Measurements from ENCODE around the gene LRRC19.

LRRC19 gene

DNA sequence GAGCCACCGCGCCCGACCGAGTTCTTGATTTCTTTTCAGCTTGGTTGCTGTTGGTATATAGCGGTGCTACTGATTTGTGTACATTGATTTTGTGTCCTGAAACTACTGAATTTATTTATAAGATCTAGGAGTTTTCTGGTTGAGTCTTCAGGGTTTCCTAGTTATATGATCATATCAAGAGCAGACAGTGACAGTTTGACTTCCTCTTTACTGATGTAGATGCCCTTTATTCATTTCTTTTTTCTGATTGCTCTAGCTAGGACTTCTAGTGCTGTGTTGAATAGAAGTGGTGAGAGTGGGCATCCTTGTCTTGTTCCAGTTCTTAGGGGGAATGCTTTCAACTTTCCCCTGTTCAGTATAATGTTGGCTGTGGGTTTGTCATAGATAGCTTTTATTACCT lies 17.4 kb upstream of the LRRC19 start:
- no peak for DNase-seq (ENCODE audit: extremely low read depth, insufficient read length)
- TF ChIP-seq, protein P1, sequence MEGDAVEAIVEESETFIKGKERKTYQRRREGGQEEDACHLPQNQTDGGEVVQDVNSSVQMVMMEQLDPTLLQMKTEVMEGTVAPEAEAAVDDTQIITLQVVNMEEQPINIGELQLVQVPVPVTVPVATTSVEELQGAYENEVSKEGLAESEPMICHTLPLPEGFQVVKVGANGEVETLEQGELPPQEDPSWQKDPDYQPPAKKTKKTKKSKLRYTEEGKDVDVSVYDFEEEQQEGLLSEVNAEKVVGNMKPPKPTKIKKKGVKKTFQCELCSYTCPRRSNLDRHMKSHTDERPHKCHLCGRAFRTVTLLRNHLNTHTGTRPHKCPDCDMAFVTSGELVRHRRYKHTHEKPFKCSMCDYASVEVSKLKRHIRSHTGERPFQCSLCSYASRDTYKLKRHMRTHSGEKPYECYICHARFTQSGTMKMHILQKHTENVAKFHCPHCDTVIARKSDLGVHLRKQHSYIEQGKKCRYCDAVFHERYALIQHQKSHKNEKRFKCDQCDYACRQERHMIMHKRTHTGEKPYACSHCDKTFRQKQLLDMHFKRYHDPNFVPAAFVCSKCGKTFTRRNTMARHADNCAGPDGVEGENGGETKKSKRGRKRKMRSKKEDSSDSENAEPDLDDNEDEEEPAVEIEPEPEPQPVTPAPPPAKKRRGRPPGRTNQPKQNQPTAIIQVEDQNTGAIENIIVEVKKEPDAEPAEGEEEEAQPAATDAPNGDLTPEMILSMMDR (IDR thresholded peaks at IDR 0.05; ENCODE audit: insufficient read depth, low read length, poor library complexity, severe bottlenecking): no peak

DNA sequence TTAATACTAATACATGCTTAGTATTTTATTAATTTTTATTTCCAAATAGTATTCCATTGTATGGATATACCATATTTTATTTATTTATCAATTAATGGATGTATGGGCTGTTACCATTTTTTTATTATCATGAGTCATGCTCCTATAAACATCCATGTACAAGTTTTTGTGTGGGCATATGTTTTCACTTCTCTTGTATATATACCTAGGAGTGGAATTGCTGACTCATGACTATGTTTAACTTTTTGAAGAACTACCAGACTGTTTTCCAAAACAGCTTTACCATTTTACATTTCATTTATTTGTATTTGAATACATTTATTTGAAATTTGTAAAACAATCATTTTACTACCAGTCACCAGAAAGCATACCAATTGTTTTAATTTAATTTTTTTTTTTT lies 14.1 kb upstream of the LRRC19 start:
- TF ChIP-seq, protein P1 (IDR thresholded peaks at IDR 0.05; ENCODE audit: insufficient read depth, low read length, poor library complexity, severe bottlenecking): no peak
- H3K27me3 ChIP-seq (replicated peaks; ENCODE audit: control insufficient read depth, insufficient read depth, low read length): no peaks in the 10 kb centered on the region
- no peak for DNase-seq (ENCODE audit: extremely low read depth, insufficient read length)
- no peaks in the 10 kb centered on the region; the same call in 1 of the 2 replicates for H3K36me3 ChIP-seq (ENCODE audit: control insufficient read depth, insufficient read depth, low read length)
- H3K4me3 ChIP-seq (replicated peaks; ENCODE audit: low read depth, low read length): no peak overlapping the region

More for the DNA sequence above, 17.4 kb upstream of the LRRC19 start:
- Histone ChIP-seq H3K27me3 (replicated peaks; ENCODE audit: control insufficient read depth, insufficient read depth, low read length) (no peaks in the 10 kb centered on the region), H3K36me3 (ENCODE audit: control insufficient read depth, insufficient read depth, low read length) (no peaks in the 10 kb centered on the region; the same call in 1 of the 2 replicates), H3K4me3 (replicated peaks; ENCODE audit: low read depth, low read length) (no peak overlapping the region)

DNA sequence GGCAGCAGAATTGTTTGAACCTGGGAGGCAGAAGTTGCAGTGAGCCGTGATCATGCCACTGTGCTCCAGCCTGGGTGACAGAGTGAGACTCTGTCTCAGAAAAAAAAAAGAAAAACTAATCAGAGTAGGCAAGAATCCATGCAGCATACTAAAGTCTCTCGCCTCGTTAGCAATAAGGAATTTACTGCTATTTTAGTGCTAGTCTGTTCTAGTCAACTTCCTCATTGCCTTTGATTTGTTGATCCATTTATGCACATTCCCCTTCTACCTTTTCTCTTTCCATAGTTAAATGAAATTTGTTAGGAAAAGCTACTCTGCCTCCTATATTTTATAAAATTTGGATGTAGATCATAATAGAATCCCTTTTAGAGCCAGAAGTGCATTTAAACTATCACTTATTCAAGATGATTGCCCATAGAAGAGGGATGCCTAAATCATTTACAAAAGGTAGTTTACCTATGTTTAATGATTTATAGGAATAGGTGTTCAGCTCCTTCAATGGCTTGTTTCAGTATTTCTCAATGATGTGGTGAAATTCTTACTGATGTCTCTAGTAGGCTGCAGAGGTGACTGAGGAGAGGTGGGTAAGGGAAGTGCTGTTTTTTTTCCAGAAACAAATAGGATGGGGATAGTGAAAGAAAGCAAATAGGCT lies 1.9 kb downstream of the LRRC19 start:
- no peaks in the 10 kb centered on the region for H3K36me3 ChIP-seq (ENCODE audit: control insufficient read depth, insufficient read depth, low read length)

DNA sequence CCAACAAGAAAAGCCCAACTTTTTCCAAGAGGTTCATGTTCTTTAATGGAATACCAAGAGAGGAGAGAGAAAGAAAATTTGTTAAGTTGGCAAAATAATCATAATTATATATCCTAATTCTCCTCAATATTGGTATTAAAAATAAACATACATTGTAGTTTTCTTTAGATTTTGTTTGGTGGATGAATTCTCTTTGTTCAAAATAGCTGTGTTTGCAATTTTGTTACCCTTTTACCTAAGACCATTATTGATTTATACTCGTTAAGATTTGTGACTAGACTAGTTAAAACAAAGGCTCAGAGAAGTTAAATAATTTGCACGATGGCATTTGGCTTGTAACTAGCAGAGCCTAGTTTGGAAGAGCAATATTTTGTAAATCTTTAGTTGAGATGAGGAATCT lies 9.7 kb downstream of the LRRC19 start:
- no peak overlapping the region for H3K4me3 ChIP-seq (replicated peaks; ENCODE audit: low read depth, low read length)
- no peaks in the 10 kb centered on the region for H3K36me3 ChIP-seq (ENCODE audit: control insufficient read depth, insufficient read depth, low read length)
- DNase-seq (ENCODE audit: extremely low read depth, insufficient read length): no peak
- no peaks in the 10 kb centered on the region for H3K27me3 ChIP-seq (replicated peaks; ENCODE audit: control insufficient read depth, insufficient read depth, low read length)
- TF ChIP-seq, protein P1 (IDR thresholded peaks at IDR 0.05; ENCODE audit: insufficient read depth, low read length, poor library complexity, severe bottlenecking): no peak

More for the DNA sequence above, 1.9 kb downstream of the LRRC19 start:
- DNase-seq (ENCODE audit: extremely low read depth, insufficient read length): no peak
- TF ChIP-seq, protein P1 (IDR thresholded peaks at IDR 0.05; ENCODE audit: insufficient read depth, low read length, poor library complexity, severe bottlenecking): no peak
- Histone ChIP-seq H3K4me3 (replicated peaks; ENCODE audit: low read depth, low read length) (no peak overlapping the region), H3K27me3 (replicated peaks; ENCODE audit: control insufficient read depth, insufficient read depth, low read length) (no peaks in the 10 kb centered on the region)

DNA sequence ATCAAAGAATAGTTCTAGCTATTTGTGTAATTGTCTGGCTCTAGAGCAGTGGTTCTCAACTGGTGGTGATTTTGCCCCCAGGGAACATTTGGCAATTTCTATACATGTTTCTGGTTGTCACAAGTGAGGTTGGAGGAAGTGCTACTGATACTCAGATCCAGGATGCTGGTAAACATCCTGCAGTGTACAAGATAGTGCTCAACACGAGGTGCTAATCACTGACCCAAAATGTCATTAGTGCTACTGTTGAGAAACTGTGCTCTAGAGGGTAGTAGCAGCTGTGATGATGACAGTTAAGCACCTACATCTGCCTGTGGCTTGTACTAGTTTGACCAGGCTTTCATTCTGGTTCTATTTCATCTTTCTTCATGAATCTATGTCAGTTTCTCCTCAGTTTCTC lies 22.1 kb downstream of the LRRC19 start:
- H3K27me3 ChIP-seq (replicated peaks; ENCODE audit: control insufficient read depth, insufficient read depth, low read length): no peaks in the 10 kb centered on the region
- TF ChIP-seq, protein P1 (IDR thresholded peaks at IDR 0.05; ENCODE audit: insufficient read depth, low read length, poor library complexity, severe bottlenecking): no peak
- no peak for DNase-seq (ENCODE audit: extremely low read depth, insufficient read length)
- no peaks in the 10 kb centered on the region for H3K36me3 ChIP-seq (ENCODE audit: control insufficient read depth, insufficient read depth, low read length)
- no peak overlapping the region for H3K4me3 ChIP-seq (replicated peaks; ENCODE audit: low read depth, low read length)
